GM12878 (cell line): ENCODE measurements around the gene MPP7.

Source experiments
- CREB1 ChIP-seq: IDR thresholded peaks from 2 replicates; pipeline ENCODE4 v1.6.1; 2012; ENCODE audit warnings: low read depth, mild to moderate bottlenecking, inconsistent platforms
- EP300 ChIP-seq, 2 experiments: fragments of 150-350 bp in 1 of 2; IDR thresholded peaks; 2 replicates each; pipeline ENCODE4 v1.6.1; 2011 to 2012; ENCODE audit warnings: low read depth in 2 of 2, low read length in 2 of 2, borderline replicate concordance in 1 of 2, improper control_type of control experiment in 1 of 2, inconsistent platforms in 1 of 2; ENCODE audit not compliant: control insufficient read depth in 1 of 2
- POLR2AphosphoS5 ChIP-seq: IDR thresholded peaks from 2 replicates; pipeline ENCODE4 v1.6.1; 2011; ENCODE audit warnings: mild to moderate bottlenecking, low read length, inconsistent platforms

- no peak for TF ChIP-seq POLR2AphosphoS5
- TF ChIP-seq EP300 (IDR thresholded peaks at IDR 0.05; ENCODE audit: borderline replicate concordance in 1 of 2, control insufficient read depth in 1 of 2, low read depth in 2 of 2, low read length in 2 of 2): no peak
- no peak for TF ChIP-seq CREB1
These were observed 21.0 kb downstream of the MPP7 start for GRCh38 chr10:28281726-28282315.
